Right atrium auricular region (tissue), 2 donors: Measurements from ENCODE around the gene OR2W1. TPM values are rescaled to one million over a fixed set of nuclear protein-coding genes. Genes with fewer than 3 reads are reported as not detected.

Experiments
- DNase-seq: peaks from one replicate; pipeline ENCODE4 v3.0.0-alpha.2; 2019; ENCODE audit warnings: low spot score
- H3K27ac ChIP-seq, 2 donors: fragments of 200-600 bp; sonication (generic); 1 replicate in 1 of 2; 2 replicates in 1 of 2; pipeline ENCODE4 v1.5.1; 2016 to 2019
- H3K27me3 ChIP-seq, 2 donors: fragments of 200-600 bp; sonication (generic); one replicate each; pipeline versions ENCODE4 v1.5.1 to v1.6.0; 2017 to 2019
- H3K36me3 ChIP-seq: fragments of 200-600 bp; sonication (generic); one replicate; pipeline ENCODE4 v1.5.1; 2016
- H3K4me1 ChIP-seq, 2 donors: fragments of 200-600 bp; sonication (generic); one replicate each; pipeline versions ENCODE4 v1.5.1 to v1.6.0; 2017 to 2019
- H3K4me3 ChIP-seq, 2 donors: fragments of 200-600 bp; sonication (generic); 1 replicate in 1 of 2; 2 replicates in 1 of 2; pipeline ENCODE4 v1.5.1; 2017 to 2019; ENCODE audit warnings: mild to moderate bottlenecking in 1 of 2, moderate library complexity in 1 of 2
- H3K9me3 ChIP-seq, 2 donors: fragments of 200-600 bp; sonication (generic); one replicate each; pipeline ENCODE4 v1.5.1; 2019
- CTCF ChIP-seq, 2 donors: fragments of 200-600 bp; sonication (generic); IDR thresholded peaks; one replicate each; pipeline ENCODE4 v1.5.1; 2019; ENCODE audit warnings: antibody characterized with exemption in 2 of 2
- total RNA-seq, 2 donors: library from RNA; depleted of rRNA; stranded (reverse); fragments of >200 nt; gene quantifications; one replicate each; pipeline ENCODE4 v1.1.0, GENCODE V29; 2016

OR2W1 gene
- total RNA-seq, 2 donors from 2014 or later, result not detected

- no peaks in the 10 kb centered on the region for H3K9me3 ChIP-seq
- peaks cover 0 to 6% of the 10 kb centered on the region in 2 donors for H3K4me1 ChIP-seq
- H3K27ac ChIP-seq, result no peak overlapping the region
- H3K36me3 ChIP-seq, result no peaks in the 10 kb centered on the region
- H3K27me3 ChIP-seq, result no peaks in the 10 kb centered on the region
- TF ChIP-seq CTCF (IDR thresholded peaks at IDR 0.05), result no peak
- H3K4me3 ChIP-seq, result no peak overlapping the region
- no peak for DNase-seq
Observed at GRCh38 chr6:29021434-29021833, 23.5 kb downstream of the OR2W1 start.

DNA sequence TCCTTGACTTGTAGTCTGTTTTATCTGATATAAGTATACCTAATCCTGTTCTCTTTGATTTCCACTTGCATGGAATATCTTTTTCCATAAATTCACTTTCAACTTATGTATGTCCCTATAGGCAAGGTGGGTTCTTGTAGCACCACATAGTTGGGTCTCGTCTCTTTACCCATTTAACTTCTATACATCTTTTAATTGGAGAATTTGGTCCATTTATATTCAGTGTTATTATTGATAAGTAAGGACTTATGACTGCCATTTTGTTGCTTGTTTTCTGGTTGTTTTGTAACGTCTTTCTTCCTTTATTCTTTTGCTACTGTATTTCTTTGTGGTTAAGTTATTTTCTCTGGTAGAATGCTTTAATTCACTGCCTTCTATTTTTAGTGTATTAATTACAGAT, 25.3 kb downstream of the OR2W1 start:
- no peak overlapping the region for H3K27ac ChIP-seq
- no peak overlapping the region for H3K4me3 ChIP-seq
- no peak for DNase-seq
- peaks cover 0 to 16% of the 10 kb centered on the region in 2 donors for H3K4me1 ChIP-seq
- no peaks in the 10 kb centered on the region for H3K9me3 ChIP-seq
- peaks cover 0 to 8% of the 10 kb centered on the region in 2 donors for H3K27me3 ChIP-seq
- no peak for TF ChIP-seq CTCF (IDR thresholded peaks at IDR 0.05)
- no peaks in the 10 kb centered on the region for H3K36me3 ChIP-seq

DNA sequence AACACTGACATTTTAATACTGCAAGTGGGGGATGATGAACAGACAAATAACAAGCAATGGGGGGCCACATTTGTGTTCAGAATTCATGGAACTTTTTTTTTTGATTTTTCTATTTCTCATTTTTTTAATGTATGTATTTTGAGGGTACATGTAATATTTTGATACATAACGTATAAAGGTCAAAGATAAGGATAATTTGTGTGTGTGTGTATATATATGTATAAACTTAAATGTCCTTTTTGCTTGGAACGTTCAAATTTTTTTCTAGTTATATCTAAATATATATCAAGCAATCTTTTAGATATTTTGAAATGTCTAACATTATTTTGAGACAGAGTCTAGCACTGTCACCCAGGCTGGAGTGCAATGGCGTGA, 27.6 kb downstream of the OR2W1 start:
- no peaks in the 10 kb centered on the region for H3K9me3 ChIP-seq
- H3K27ac ChIP-seq, result no peak overlapping the region
- no peak overlapping the region for H3K4me3 ChIP-seq
- H3K4me1 ChIP-seq, result peaks cover 0 to 17% of the 10 kb centered on the region in 2 donors
- peaks cover 0 to 14% of the 10 kb centered on the region in 2 donors for H3K27me3 ChIP-seq
- no peak for DNase-seq
- TF ChIP-seq CTCF (IDR thresholded peaks at IDR 0.05), result no peak
- no peaks in the 10 kb centered on the region for H3K36me3 ChIP-seq

DNA sequence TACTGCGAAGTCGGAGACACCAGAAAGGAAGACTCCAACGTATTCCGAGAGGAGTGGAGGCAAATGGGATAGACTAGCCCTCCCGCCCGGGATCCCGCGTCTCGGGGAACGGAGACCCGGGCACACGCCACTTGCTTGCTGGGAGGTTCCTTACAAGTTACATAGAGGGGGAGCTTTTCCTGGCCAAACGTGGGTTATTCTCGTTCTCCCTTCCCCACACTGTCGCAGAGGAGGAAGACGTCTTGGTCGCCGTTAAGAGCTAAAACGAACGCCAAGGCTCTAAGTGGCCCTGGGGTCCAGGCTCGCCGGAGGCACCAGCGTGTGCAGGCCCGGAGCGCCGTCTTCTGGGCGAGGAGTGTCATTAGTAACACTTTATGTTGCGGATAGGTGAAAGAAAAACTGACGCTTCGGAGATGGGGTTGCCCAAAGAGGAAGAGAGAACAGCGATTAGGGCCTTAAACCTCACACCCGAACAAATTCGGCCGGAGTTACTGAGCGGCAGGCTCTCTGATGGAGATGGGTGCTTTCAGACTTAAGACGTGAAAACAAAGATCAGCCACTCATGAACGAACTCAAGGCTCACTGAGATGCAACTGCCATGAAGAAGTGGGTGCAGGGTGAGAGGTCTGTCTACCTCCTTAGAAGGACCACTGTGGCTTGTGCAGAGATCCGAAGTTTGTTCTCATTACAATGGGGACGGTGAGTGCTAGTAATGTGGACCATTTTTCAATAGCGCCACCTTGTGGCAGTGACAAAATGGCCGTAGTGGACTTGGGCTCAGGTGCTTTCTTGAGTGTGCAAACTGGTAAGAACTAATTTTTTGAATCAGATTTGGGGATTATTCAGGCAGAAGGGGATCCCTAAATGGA, 28.2 kb downstream of the OR2W1 start:
- TF ChIP-seq CTCF (IDR thresholded peaks at IDR 0.05), result peak in 1 of 2 donors; percentile 86
- Histone ChIP-seq H3K9me3 (no peaks in the 10 kb centered on the region), H3K27me3 (peaks cover 0 to 14% of the 10 kb centered on the region in 2 donors), H3K4me3 (peak overlapping the region; percentile 31 to 54), H3K36me3 (no peaks in the 10 kb centered on the region), H3K4me1 (peaks cover 0 to 17% of the 10 kb centered on the region in 2 donors), H3K27ac (peak overlapping the region in 1 of 2 donors; percentile 7)
- peak; percentile 90 for DNase-seq

- Histone ChIP-seq H3K27ac (no peak overlapping the region), H3K4me1 (peaks cover 0 to 17% of the 10 kb centered on the region in 2 donors), H3K27me3 (peaks cover 0 to 14% of the 10 kb centered on the region in 2 donors), H3K9me3 (no peaks in the 10 kb centered on the region), H3K4me3 (peak overlapping the region in 1 of 2 donors; percentile 24), H3K36me3 (no peaks in the 10 kb centered on the region)
- DNase-seq, result no peak
- TF ChIP-seq CTCF (IDR thresholded peaks at IDR 0.05), result no peak
Observed at GRCh38 chr6:29014729-29015608, 30.0 kb downstream of the OR2W1 start.
